ENCODE results near the gene MAN1C1. TPM values are rescaled to one million over a fixed set of nuclear protein-coding genes. Genes with fewer than 3 reads are reported as not detected.

The MAN1C1 gene
- total and polyA plus RNA-seq, 10 of the 15 experiments (the other 5 are each of a cell fraction or from before 2014, with no cell fraction given) = 0.12 to 0.56 (median 0.22) TPM; not detected in 3

DNA sequence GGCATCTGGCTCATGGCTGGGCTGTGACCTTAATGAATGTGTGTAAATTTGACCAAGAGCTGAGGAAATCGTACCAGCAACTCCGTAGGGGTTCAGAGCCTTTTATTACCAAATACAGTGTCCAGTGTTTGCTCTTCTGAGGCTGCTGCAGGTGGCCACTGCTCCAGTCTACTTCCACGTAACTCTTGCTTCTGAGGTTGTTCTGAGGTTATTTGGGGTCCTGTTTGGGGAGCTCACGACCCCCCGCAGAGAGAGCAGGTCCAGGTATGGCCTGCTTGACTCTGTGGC lies 33.6 kb downstream of the MAN1C1 start:
- H3K9me3 ChIP-seq (replicated peaks; ENCODE audit: control insufficient read depth, insufficient read depth, low read length) = no peaks in the 10 kb centered on the region
- no peaks in the 10 kb centered on the region for H3K79me2 ChIP-seq (ENCODE audit: control insufficient read depth, insufficient read depth, low read length)
- ATAC-seq (no peak), DNase-seq (ENCODE audit: low read depth, low spot score) (no peak), FAIRE-seq (no peak)
- H4K20me1 ChIP-seq (ENCODE audit: control insufficient read depth, insufficient read depth) = no peaks in the 10 kb centered on the region
- ChIA-PET CTCF (no interaction called here), SMC1A (ENCODE audit: uncharacterized antibody, unreplicated experiment) (no interaction called here), RAD21 (ENCODE audit: unreplicated experiment) (no interaction called here), POLR2A (no interaction called here)
- no peak overlapping the region for H2AFZ ChIP-seq (ENCODE audit: control insufficient read depth, low read depth, low read length)
- H3K4me2 ChIP-seq (ENCODE audit: control insufficient read depth, insufficient read depth) = no peak overlapping the region
- 29% methylated on average over 5 of the region's 5 CpGs for WGBS (ENCODE audit: insufficient coverage, insufficient replicate concordance, low lambda C conversion rate, missing lambda C conversion rate)
- H3K9ac ChIP-seq (ENCODE audit: control insufficient read depth, insufficient read depth, low read length) = no peak overlapping the region
- H3K27me3 ChIP-seq (replicated peaks in 1 of 2; ENCODE audit: control insufficient read depth in 2 of 2, insufficient read depth in 2 of 2, low read length in 1 of 2) = peaks cover 2 to 11% of the 10 kb centered on the region in 2 experiments; a peak in 3 of 4 replicates
- no peak overlapping the region for H3K4me3 ChIP-seq
- in situ Hi-C loops (cut with MboI) = no loop called here
- BruUV-seq (replicated peaks) = no TSS peak
- H3K27ac ChIP-seq (ENCODE audit: control insufficient read depth, insufficient read depth) = no peak overlapping the region
- no peaks in the 10 kb centered on the region for H3K36me3 ChIP-seq (ENCODE audit: control insufficient read depth in 2 of 2, insufficient read depth in 2 of 2, low read length in 1 of 2)
- H3K4me1 ChIP-seq (ENCODE audit: control insufficient read depth, insufficient read depth, low read length) = no peaks in the 10 kb centered on the region
- intact Hi-C loops (cut with micrococcal nuclease; ENCODE audit: unreplicated experiment) = no loop called here
- TF ChIP-seq, protein P1, sequence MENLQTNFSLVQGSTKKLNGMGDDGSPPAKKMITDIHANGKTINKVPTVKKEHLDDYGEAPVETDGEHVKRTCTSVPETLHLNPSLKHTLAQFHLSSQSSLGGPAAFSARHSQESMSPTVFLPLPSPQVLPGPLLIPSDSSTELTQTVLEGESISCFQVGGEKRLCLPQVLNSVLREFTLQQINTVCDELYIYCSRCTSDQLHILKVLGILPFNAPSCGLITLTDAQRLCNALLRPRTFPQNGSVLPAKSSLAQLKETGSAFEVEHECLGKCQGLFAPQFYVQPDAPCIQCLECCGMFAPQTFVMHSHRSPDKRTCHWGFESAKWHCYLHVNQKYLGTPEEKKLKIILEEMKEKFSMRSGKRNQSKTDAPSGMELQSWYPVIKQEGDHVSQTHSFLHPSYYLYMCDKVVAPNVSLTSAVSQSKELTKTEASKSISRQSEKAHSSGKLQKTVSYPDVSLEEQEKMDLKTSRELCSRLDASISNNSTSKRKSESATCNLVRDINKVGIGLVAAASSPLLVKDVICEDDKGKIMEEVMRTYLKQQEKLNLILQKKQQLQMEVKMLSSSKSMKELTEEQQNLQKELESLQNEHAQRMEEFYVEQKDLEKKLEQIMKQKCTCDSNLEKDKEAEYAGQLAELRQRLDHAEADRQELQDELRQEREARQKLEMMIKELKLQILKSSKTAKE (IDR thresholded peaks at IDR 0.05; ENCODE audit: low read depth, poor library complexity, severe bottlenecking) = no peak
- TF ChIP-seq DPF2 (IDR thresholded peaks at IDR 0.05) (no peak), MTA2 (IDR thresholded peaks at IDR 0.05; ENCODE audit: low read depth) (no peak), EGR1 (IDR thresholded peaks at IDR 0.05; ENCODE audit: borderline replicate concordance in 1 of 2, low read depth in 2 of 2, low read length in 2 of 2) (no peak), ZSCAN29 (IDR thresholded peaks at IDR 0.05) (no peak), JUNB (IDR thresholded peaks at IDR 0.05) (no peak)
- TF ChIP-seq, protein P2, sequence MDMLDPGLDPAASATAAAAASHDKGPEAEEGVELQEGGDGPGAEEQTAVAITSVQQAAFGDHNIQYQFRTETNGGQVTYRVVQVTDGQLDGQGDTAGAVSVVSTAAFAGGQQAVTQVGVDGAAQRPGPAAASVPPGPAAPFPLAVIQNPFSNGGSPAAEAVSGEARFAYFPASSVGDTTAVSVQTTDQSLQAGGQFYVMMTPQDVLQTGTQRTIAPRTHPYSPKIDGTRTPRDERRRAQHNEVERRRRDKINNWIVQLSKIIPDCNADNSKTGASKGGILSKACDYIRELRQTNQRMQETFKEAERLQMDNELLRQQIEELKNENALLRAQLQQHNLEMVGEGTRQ (IDR thresholded peaks at IDR 0.05; ENCODE audit: borderline replicate concordance, low read depth, low read length) = no peak
- TF ChIP-seq, protein P3, sequence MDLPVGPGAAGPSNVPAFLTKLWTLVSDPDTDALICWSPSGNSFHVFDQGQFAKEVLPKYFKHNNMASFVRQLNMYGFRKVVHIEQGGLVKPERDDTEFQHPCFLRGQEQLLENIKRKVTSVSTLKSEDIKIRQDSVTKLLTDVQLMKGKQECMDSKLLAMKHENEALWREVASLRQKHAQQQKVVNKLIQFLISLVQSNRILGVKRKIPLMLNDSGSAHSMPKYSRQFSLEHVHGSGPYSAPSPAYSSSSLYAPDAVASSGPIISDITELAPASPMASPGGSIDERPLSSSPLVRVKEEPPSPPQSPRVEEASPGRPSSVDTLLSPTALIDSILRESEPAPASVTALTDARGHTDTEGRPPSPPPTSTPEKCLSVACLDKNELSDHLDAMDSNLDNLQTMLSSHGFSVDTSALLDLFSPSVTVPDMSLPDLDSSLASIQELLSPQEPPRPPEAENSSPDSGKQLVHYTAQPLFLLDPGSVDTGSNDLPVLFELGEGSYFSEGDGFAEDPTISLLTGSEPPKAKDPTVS (IDR thresholded peaks at IDR 0.05; ENCODE audit: low read depth, low read length) = no peak
- TF ChIP-seq, protein P4, sequence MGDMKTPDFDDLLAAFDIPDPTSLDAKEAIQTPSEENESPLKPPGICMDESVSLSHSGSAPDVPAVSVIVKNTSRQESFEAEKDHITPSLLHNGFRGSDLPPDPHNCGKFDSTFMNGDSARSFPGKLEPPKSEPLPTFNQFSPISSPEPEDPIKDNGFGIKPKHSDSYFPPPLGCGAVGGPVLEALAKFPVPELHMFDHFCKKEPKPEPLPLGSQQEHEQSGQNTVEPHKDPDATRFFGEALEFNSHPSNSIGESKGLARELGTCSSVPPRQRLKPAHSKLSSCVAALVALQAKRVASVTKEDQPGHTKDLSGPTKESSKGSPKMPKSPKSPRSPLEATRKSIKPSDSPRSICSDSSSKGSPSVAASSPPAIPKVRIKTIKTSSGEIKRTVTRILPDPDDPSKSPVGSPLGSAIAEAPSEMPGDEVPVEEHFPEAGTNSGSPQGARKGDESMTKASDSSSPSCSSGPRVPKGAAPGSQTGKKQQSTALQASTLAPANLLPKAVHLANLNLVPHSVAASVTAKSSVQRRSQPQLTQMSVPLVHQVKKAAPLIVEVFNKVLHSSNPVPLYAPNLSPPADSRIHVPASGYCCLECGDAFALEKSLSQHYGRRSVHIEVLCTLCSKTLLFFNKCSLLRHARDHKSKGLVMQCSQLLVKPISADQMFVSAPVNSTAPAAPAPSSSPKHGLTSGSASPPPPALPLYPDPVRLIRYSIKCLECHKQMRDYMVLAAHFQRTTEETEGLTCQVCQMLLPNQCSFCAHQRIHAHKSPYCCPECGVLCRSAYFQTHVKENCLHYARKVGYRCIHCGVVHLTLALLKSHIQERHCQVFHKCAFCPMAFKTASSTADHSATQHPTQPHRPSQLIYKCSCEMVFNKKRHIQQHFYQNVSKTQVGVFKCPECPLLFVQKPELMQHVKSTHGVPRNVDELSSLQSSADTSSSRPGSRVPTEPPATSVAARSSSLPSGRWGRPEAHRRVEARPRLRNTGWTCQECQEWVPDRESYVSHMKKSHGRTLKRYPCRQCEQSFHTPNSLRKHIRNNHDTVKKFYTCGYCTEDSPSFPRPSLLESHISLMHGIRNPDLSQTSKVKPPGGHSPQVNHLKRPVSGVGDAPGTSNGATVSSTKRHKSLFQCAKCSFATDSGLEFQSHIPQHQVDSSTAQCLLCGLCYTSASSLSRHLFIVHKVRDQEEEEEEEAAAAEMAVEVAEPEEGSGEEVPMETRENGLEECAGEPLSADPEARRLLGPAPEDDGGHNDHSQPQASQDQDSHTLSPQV (IDR thresholded peaks at IDR 0.05) = no peak
- TF ChIP-seq, protein P5, sequence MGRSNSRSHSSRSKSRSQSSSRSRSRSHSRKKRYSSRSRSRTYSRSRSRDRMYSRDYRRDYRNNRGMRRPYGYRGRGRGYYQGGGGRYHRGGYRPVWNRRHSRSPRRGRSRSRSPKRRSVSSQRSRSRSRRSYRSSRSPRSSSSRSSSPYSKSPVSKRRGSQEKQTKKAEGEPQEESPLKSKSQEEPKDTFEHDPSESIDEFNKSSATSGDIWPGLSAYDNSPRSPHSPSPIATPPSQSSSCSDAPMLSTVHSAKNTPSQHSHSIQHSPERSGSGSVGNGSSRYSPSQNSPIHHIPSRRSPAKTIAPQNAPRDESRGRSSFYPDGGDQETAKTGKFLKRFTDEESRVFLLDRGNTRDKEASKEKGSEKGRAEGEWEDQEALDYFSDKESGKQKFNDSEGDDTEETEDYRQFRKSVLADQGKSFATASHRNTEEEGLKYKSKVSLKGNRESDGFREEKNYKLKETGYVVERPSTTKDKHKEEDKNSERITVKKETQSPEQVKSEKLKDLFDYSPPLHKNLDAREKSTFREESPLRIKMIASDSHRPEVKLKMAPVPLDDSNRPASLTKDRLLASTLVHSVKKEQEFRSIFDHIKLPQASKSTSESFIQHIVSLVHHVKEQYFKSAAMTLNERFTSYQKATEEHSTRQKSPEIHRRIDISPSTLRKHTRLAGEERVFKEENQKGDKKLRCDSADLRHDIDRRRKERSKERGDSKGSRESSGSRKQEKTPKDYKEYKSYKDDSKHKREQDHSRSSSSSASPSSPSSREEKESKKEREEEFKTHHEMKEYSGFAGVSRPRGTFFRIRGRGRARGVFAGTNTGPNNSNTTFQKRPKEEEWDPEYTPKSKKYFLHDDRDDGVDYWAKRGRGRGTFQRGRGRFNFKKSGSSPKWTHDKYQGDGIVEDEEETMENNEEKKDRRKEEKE (IDR thresholded peaks at IDR 0.05) = no peak

All from GM12878 (cell line).